MM.1S (cell line): ENCODE measurements around the gene MYOZ1.

ENCODE experiments used
- DNase-seq: peaks from one replicate; pipeline ENCODE4 v3.0.0-alpha.2; 2015
- H2AFZ ChIP-seq: fragments of 300-600 bp; sonication (generic); 2 replicates; pipeline ENCODE4 v1.6.0; 2016; ENCODE audit warnings: antibody characterized with exemption, low read length
- H3F3A ChIP-seq: fragments of 300-600 bp; sonication (generic); 2 replicates; pipeline ENCODE4 v1.6.1; 2016; ENCODE audit warnings: mild to moderate bottlenecking, antibody characterized with exemption, low read length, moderate library complexity, mixed read lengths; ENCODE audit not compliant: insufficient read depth
- H3K27ac ChIP-seq: fragments of 300-600 bp; sonication (generic); 2 replicates; pipeline ENCODE4 v1.5.1; 2016; ENCODE audit warnings: mild to moderate bottlenecking, low read length
- H3K27me3 ChIP-seq: fragments of 300-600 bp; sonication (generic); replicated peaks from 2 replicates; pipeline ENCODE4 v1.6.0; 2016; ENCODE audit warnings: low read length; ENCODE audit not compliant: insufficient read depth
- H3K36me3 ChIP-seq: fragments of 300-600 bp; sonication (generic); replicated peaks from 2 replicates; pipeline ENCODE4 v1.6.1; 2016; ENCODE audit warnings: mild to moderate bottlenecking, low read length, mixed read lengths; ENCODE audit not compliant: insufficient read depth
- H3K4me1 ChIP-seq: fragments of 300-600 bp; sonication (generic); 2 replicates; pipeline ENCODE4 v1.6.1; 2016; ENCODE audit warnings: low read length, mixed read lengths
- H3K4me2 ChIP-seq: fragments of 300-600 bp; sonication (generic); 2 replicates; pipeline ENCODE4 v1.6.0; 2016; ENCODE audit warnings: low read depth, low read length
- H3K4me3 ChIP-seq: fragments of 300-600 bp; sonication (generic); 2 replicates; pipeline ENCODE4 v1.5.1; 2016; ENCODE audit warnings: low read length, mixed read lengths
- H3K79me2 ChIP-seq: fragments of 300-600 bp; sonication (generic); 2 replicates; pipeline ENCODE4 v1.6.1; 2016; ENCODE audit warnings: mixed run types, low read length, mixed read lengths
- H3K9ac ChIP-seq: fragments of 300-600 bp; sonication (generic); 2 replicates; pipeline ENCODE4 v1.6.1; 2016; ENCODE audit warnings: low read length, mixed read lengths
- H3K9me2 ChIP-seq: fragments of 300-600 bp; sonication (generic); replicated peaks from 2 replicates; pipeline ENCODE4 v1.6.1; 2016; ENCODE audit warnings: mild to moderate bottlenecking, low read length, mixed read lengths; ENCODE audit not compliant: insufficient read depth
- H3K9me3 ChIP-seq: fragments of 300-600 bp; sonication (generic); replicated peaks from 2 replicates; pipeline ENCODE4 v1.6.1; 2016; ENCODE audit warnings: mild to moderate bottlenecking, low read length, mixed read lengths; ENCODE audit not compliant: insufficient read depth
- H4K20me1 ChIP-seq: fragments of 300-600 bp; sonication (generic); 2 replicates; pipeline ENCODE4 v1.6.1; 2016; ENCODE audit warnings: mild to moderate bottlenecking, low read length, moderate library complexity, mixed read lengths; ENCODE audit not compliant: insufficient read depth
- CTCF ChIP-seq: fragments of 300-600 bp; sonication (generic); IDR thresholded peaks from 2 replicates; pipeline ENCODE4 v1.5.1; 2016; ENCODE audit warnings: antibody characterized with exemption, low read length, mixed read lengths
- EZH2 ChIP-seq: fragments of 300-600 bp; sonication (generic); optimal IDR thresholded peaks from 2 replicates; pipeline ENCODE3; 2017; ENCODE audit warnings: low read depth, mild to moderate bottlenecking, antibody characterized with exemption, low read length, mixed read lengths
- EZH2phosphoT487 ChIP-seq: fragments of 300-600 bp; sonication (generic); IDR thresholded peaks from 2 replicates; pipeline ENCODE4 v1.6.1; 2018; ENCODE audit warnings: antibody characterized with exemption, low read length

Gene MYOZ1

DNA sequence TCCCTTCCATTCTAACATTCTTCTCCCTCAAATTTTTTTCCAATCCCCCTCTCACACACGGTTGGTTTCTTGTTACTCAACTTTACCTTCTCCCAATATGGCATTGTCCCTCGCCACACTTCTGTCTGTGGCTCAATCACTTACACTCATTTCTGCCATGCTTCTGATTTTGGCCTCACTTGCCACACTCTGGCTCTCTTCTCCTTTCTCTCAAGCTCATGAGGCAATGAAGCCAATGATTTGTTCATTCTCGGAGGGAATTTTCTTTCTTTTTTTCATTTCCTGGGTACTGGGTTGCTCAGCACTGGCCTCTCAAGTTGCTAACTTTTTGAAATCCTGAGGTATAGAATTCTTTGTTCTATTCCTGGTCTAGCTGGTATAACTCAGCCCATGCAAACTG, 4.0 kb upstream of the MYOZ1 start:
- no peak for TF ChIP-seq EZH2
- no peak for TF ChIP-seq EZH2phosphoT487
- no peak for TF ChIP-seq CTCF
- Histone ChIP-seq H3K36me3 (no peaks in the 10 kb centered on the region), H3F3A (no peaks in the 10 kb centered on the region), H2AFZ (no peak overlapping the region), H3K4me2 (no peak overlapping the region), H3K79me2 (no peaks in the 10 kb centered on the region), H3K9me2 (no peaks in the 10 kb centered on the region), H3K9ac (no peak overlapping the region), H3K4me1 (peaks cover 6% of the 10 kb centered on the region), H3K27me3 (no peaks in the 10 kb centered on the region), H4K20me1 (no peaks in the 10 kb centered on the region), H3K9me3 (no peaks in the 10 kb centered on the region), H3K27ac (no peak overlapping the region), H3K4me3 (no peak overlapping the region)
- no peak for DNase-seq

- Histone ChIP-seq H3K4me2 (no peak overlapping the region), H2AFZ (no peak overlapping the region), H3K27ac (no peak overlapping the region)
These were observed 3.5 kb upstream of the MYOZ1 start for GRCh38 chr10:73644767-73645166.

DNA sequence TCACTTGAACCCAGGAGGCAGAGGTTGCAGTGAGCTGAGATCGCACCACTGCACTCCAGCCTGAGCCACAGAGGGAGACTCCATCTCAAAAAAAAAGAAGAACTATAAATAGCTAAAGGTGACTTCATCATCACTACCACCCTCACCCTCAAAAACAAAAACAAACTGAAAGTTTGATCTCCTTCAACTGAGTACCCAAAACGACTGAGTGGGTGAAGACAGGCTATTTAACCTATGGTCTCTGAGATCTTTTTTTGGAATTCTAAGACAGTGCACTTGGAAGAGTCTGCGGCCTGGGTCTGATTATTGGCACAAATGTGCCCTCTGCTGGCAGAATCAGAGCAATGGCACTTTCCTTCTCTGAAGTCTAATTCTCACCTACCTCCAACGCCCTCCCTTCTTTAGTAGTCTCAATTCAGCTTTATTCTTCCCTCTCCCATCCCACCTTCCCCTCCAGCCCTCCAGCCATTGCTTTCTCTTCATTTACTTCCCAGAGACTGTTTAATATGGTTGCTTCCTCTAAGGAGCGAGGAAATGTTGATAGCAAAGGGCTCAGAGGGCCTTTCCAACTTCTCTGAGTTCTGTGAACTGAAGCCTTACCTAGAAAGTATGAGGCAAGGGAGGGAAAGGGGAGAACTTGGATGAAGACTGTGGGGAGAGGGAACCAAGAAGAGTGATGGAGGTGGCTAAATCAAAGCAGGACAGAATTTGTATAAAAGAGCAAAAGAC, 2.9 kb upstream of the MYOZ1 start:
- Histone ChIP-seq H3F3A (no peaks in the 10 kb centered on the region), H3K4me3 (no peak overlapping the region), H3K9me3 (no peaks in the 10 kb centered on the region), H3K36me3 (no peaks in the 10 kb centered on the region), H3K27me3 (no peaks in the 10 kb centered on the region), H3K27ac (no peak overlapping the region), H3K4me1 (no peaks in the 10 kb centered on the region), H3K9me2 (no peaks in the 10 kb centered on the region), H2AFZ (peak overlapping the region; percentile 51), H4K20me1 (no peaks in the 10 kb centered on the region), H3K4me2 (peak overlapping the region; percentile 30; the same call in 1 of the 2 replicates), H3K79me2 (no peaks in the 10 kb centered on the region), H3K9ac (no peak overlapping the region)
- peak; percentile 54 for DNase-seq
- TF ChIP-seq EZH2phosphoT487 (no peak), CTCF (peak; percentile 81)

More at GRCh38 chr10:73644767-73645166, 3.5 kb upstream of the MYOZ1 start:
- Histone ChIP-seq H3K79me2 (no peaks in the 10 kb centered on the region), H3K9me3 (no peaks in the 10 kb centered on the region), H3K36me3 (no peaks in the 10 kb centered on the region), H3K9me2 (no peaks in the 10 kb centered on the region), H3K9ac (no peak overlapping the region), H3K4me1 (0 out of 2 replicates have a peak, but pooled peaks cover 2% of the 10 kb centered on the region), H4K20me1 (no peaks in the 10 kb centered on the region), H3K27me3 (no peaks in the 10 kb centered on the region), H3F3A (no peaks in the 10 kb centered on the region), H3K4me3 (no peak overlapping the region)
- TF ChIP-seq EZH2phosphoT487 (no peak), CTCF (no peak), EZH2 (no peak)
- DNase-seq = no peak
